ENCODE data around the gene BACE2.
"Not testable (repeated sequence)": the region's sequence is repeated elsewhere in the genome, so short reads cannot be mapped to it uniquely, and the experiment has no call there.

The BACE2 gene

GRCh38 chr21:41249476-41249875, 81.5 kb downstream of the BACE2 start:
- 98 to 100% methylated on average over 3 to 11 of the region's 11 CpGs for WGBS, 2 experiments (ENCODE audit: insufficient coverage in 2 of 2)
- H3K27ac ChIP-seq (ENCODE audit: low read depth, low read length, severe bottlenecking): no peak overlapping the region

DNA sequence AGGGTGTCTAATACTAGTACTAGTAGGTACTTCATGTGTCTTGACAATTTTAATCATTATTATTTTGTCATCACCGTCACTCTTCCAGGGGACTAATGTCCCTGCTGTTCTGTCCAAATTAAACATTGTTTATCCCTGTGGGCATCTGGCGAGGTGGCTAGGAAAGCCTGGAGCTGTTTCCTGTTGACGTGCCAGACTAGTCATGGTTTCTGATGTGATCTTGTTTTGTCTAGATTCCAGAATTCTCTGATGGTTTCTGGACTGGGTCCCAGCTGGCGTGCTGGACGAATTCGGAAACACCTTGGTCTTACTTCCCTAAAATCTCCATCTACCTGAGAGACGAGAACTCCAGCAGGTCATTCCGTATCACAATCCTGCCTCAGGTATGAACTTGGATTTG, 82.6 kb downstream of the BACE2 start:
- 86 to 87% methylated on average over 5 of the region's 8 CpGs for WGBS, 2 experiments (ENCODE audit: insufficient coverage in 2 of 2)
- H3K9me3 ChIP-seq (ENCODE audit: control insufficient read depth, low read length): peaks cover 10% of the 10 kb centered on the region
- no peak overlapping the region for H3K27ac ChIP-seq (ENCODE audit: low read depth, low read length, severe bottlenecking)
- H3K4me3 ChIP-seq (ENCODE audit: extremely low read depth, insufficient read depth, low read length, poor library complexity, severe bottlenecking): no peak overlapping the region
- peaks cover 6% of the 10 kb centered on the region for H3K4me1 ChIP-seq (ENCODE audit: control insufficient read depth, insufficient read depth, low read length, poor library complexity, severe bottlenecking)
- H3K36me3 ChIP-seq (ENCODE audit: control insufficient read depth, insufficient read depth, low read length): no peaks in the 10 kb centered on the region

More at GRCh38 chr21:41249476-41249875, 81.5 kb downstream of the BACE2 start:
- no peak overlapping the region for H3K4me3 ChIP-seq (ENCODE audit: extremely low read depth, insufficient read depth, low read length, poor library complexity, severe bottlenecking)
- H3K9me3 ChIP-seq (ENCODE audit: control insufficient read depth, low read length): peaks cover 8% of the 10 kb centered on the region
- H3K36me3 ChIP-seq (ENCODE audit: control insufficient read depth, insufficient read depth, low read length): no peaks in the 10 kb centered on the region
- H3K4me1 ChIP-seq (ENCODE audit: control insufficient read depth, insufficient read depth, low read length, poor library complexity, severe bottlenecking): peaks cover 6% of the 10 kb centered on the region

DNA sequence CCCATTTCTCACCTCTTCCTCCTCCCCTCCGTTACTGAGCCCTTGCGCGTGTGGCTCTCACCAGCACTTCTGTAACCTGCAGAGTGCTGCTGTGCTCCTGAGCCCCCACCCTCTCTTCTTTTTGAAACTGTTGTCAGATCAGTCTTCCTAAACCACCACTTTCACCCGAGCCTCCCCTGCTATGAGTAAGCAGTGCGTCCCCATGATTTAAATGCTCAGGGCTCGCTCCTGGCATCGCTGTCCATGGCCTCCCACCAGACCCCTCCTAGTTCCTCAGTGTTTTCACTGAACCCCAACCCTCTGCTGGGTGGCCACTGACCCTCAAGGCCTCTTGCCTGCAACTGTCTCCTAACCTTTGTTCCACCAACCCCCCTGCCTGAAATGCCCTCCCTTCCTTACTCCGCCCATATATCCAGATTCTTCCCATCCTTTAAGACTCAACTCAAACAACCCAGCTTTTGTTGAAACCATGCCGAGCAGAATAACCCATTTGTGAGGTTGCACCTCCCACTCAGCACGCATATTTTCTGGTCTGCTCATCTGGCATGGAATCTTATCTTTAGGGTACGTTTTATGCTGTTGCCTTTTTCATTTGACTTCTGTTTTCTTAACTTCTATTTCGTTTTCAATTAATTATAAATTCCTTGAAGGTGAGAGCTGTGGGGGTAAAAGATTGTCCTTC, 84.1 kb downstream of the BACE2 start:
- Histone ChIP-seq H3K4me1 (ENCODE audit: control insufficient read depth, insufficient read depth, low read length, poor library complexity, severe bottlenecking) (peaks cover 6% of the 10 kb centered on the region), H3K27ac (ENCODE audit: low read depth, low read length, severe bottlenecking) (no peak overlapping the region), H3K36me3 (ENCODE audit: control insufficient read depth, insufficient read depth, low read length) (no peaks in the 10 kb centered on the region), H3K9me3 (ENCODE audit: control insufficient read depth, low read length) (peaks cover 10% of the 10 kb centered on the region), H3K4me3 (ENCODE audit: extremely low read depth, insufficient read depth, low read length, poor library complexity, severe bottlenecking) (no peak overlapping the region)
- WGBS, 2 experiments (ENCODE audit: insufficient coverage in 2 of 2): 77 to 83% methylated on average over 9 to 11 of the region's 12 CpGs

DNA sequence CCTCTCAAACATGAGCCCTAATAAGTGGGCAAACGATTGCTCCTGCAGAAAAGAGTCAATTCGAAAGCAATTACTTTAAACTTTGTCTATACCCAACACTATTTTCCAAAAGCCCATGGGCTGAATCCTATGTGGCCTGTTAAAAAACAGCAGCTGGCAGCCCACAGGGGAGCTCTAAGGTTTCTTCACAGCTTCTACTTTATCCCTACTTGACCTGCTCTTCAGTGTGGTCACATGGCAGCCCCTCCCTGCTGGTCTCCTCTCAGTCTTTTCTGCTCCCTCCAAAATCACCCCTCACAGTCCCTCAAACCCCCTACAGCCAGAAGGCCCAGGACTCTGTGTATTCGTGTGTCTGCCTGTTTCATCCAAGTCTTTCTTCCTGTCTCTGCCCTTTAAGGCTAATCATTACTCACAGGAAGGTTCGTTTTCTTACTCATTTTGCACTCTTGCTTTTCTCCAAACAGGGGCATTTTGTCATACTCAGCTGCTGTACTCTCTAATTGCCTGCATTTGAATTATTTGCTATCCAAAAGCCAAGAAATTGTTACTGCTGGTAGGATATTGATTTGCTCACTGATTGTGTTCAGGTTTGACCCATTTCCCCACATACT, 86.2 kb downstream of the BACE2 start:
- WGBS, 2 experiments (ENCODE audit: insufficient coverage in 2 of 2): 64 to 68% methylated on average over 4 of the region's 4 CpGs

DNA sequence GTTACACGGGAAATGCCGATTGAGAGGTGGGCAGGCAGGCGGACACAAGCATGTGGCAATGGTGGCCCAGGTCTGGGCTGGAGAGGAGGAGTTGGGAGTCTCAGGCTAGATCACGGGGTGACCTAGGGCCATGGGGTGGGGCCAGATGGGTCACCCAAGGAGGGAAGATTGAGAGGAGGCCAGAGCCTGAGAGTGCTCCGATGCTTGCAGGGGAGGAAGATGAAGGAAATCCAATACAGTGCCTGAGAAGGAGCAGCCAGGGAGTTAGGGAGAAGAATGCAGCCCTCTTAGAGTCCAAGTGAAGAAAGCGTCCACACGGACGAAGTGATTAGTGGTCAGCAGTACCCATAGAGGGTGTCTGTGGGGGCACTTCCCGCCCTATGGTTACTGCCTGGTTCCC, 87.2 kb downstream of the BACE2 start:
- Histone ChIP-seq H3K27ac (ENCODE audit: low read depth, low read length, severe bottlenecking) (no peak overlapping the region), H3K36me3 (ENCODE audit: control insufficient read depth, insufficient read depth, low read length) (no peaks in the 10 kb centered on the region), H3K4me1 (ENCODE audit: control insufficient read depth, insufficient read depth, low read length, poor library complexity, severe bottlenecking) (peaks cover 6% of the 10 kb centered on the region), H3K4me3 (ENCODE audit: extremely low read depth, insufficient read depth, low read length, poor library complexity, severe bottlenecking) (no peak overlapping the region), H3K9me3 (ENCODE audit: control insufficient read depth, low read length) (peaks cover 10% of the 10 kb centered on the region)
- 87 to 96% methylated on average over 8 to 9 of the region's 9 CpGs for whole genome bisulfite sequencing, 2 experiments (ENCODE audit: insufficient coverage in 2 of 2)

More for the DNA sequence above, 86.2 kb downstream of the BACE2 start:
- no peak overlapping the region for H3K27ac ChIP-seq (ENCODE audit: low read depth, low read length, severe bottlenecking)
- H3K4me1 ChIP-seq (ENCODE audit: control insufficient read depth, insufficient read depth, low read length, poor library complexity, severe bottlenecking): peaks cover 6% of the 10 kb centered on the region
- H3K9me3 ChIP-seq (ENCODE audit: control insufficient read depth, low read length): peaks cover 10% of the 10 kb centered on the region
- H3K4me3 ChIP-seq (ENCODE audit: extremely low read depth, insufficient read depth, low read length, poor library complexity, severe bottlenecking): no peak overlapping the region
- no peaks in the 10 kb centered on the region for H3K36me3 ChIP-seq (ENCODE audit: control insufficient read depth, insufficient read depth, low read length)

DNA sequence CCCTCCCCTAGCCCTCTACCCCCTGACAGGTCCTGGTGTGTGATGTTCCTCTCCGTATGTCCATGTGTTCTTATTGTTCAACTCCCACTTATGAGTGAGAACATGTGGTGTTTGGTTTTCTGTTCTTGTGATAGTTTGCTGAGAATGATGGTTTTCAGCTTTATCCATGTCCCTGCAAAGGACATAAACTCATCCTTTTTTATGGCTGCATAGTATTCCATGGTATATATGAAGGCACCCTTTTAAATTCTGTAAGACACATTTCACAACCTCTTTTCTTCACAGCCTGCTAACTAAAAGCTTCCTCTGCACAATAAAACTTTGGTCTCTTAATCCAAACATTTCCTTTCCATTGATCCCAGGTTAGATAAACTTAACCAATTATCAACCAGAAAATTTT, 88.3 kb downstream of the BACE2 start:
- H3K4me1 ChIP-seq (ENCODE audit: control insufficient read depth, insufficient read depth, low read length, poor library complexity, severe bottlenecking); H3K9me3 ChIP-seq (ENCODE audit: control insufficient read depth, low read length); H3K4me3 ChIP-seq (ENCODE audit: extremely low read depth, insufficient read depth, low read length, poor library complexity, severe bottlenecking); H3K36me3 ChIP-seq (ENCODE audit: control insufficient read depth, insufficient read depth, low read length); H3K27ac ChIP-seq (ENCODE audit: low read depth, low read length, severe bottlenecking): not testable (repeated sequence)
- no CpG with 5 or more reads among the region's 1 CpG for WGBS, 2 experiments (ENCODE audit: insufficient coverage in 2 of 2)

- H3K36me3 ChIP-seq (ENCODE audit: control insufficient read depth, insufficient read depth, low read length): no peaks in the 10 kb centered on the region
- H3K4me1 ChIP-seq (ENCODE audit: control insufficient read depth, insufficient read depth, low read length, poor library complexity, severe bottlenecking): peaks cover 3% of the 10 kb centered on the region
- H3K4me3 ChIP-seq (ENCODE audit: extremely low read depth, insufficient read depth, low read length, poor library complexity, severe bottlenecking): no peak overlapping the region
- H3K9me3 ChIP-seq (ENCODE audit: control insufficient read depth, low read length): peaks cover 10% of the 10 kb centered on the region
- no peak overlapping the region for H3K27ac ChIP-seq (ENCODE audit: low read depth, low read length, severe bottlenecking)
- WGBS, 2 experiments (ENCODE audit: insufficient coverage in 2 of 2): 90 to 95% methylated on average over 16 to 17 of the region's 22 CpGs
Observed at GRCh38 chr21:41256771-41257702, 89.1 kb downstream of the BACE2 start.

GRCh38 chr21:41258617-41259016, 90.7 kb downstream of the BACE2 start:
- no peaks in the 10 kb centered on the region for H3K4me1 ChIP-seq (ENCODE audit: control insufficient read depth, insufficient read depth, low read length, poor library complexity, severe bottlenecking)
- H3K4me3 ChIP-seq (ENCODE audit: extremely low read depth, insufficient read depth, low read length, poor library complexity, severe bottlenecking): no peak overlapping the region
- H3K36me3 ChIP-seq (ENCODE audit: control insufficient read depth, insufficient read depth, low read length): no peaks in the 10 kb centered on the region
- peaks cover 10% of the 10 kb centered on the region for H3K9me3 ChIP-seq (ENCODE audit: control insufficient read depth, low read length)
- H3K27ac ChIP-seq (ENCODE audit: low read depth, low read length, severe bottlenecking): no peak overlapping the region
- no CpG with 5 or more reads among the region's 3 CpGs for WGBS, 2 experiments (ENCODE audit: insufficient coverage in 2 of 2)

DNA sequence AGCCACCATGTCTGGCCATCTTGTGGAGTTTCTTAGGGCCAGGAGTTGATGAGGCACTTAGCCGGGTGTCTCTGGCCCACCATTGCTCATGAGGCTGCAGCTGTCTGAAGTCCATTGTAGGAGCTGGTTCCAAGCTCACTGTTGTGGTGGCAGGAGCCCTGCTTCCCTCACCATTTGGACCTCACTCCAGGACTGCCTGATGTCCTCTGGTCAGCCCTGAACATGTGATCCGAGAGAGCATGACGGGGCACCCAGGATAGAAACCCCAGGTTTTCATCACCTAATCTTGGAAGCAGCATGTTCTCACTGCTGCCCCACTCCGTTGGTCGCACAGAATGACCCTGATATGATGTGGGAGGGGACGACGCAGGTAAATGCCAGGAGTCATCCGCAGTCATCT, 92.5 kb downstream of the BACE2 start:
- H3K4me3 ChIP-seq (ENCODE audit: extremely low read depth, insufficient read depth, low read length, poor library complexity, severe bottlenecking): no peak overlapping the region
- 87 to 90% methylated on average over 5 of the region's 8 CpGs for WGBS, 2 experiments (ENCODE audit: insufficient coverage in 2 of 2)
- no peaks in the 10 kb centered on the region for H3K4me1 ChIP-seq (ENCODE audit: control insufficient read depth, insufficient read depth, low read length, poor library complexity, severe bottlenecking)
- H3K27ac ChIP-seq (ENCODE audit: low read depth, low read length, severe bottlenecking): no peak overlapping the region
- H3K9me3 ChIP-seq (ENCODE audit: control insufficient read depth, low read length): no peaks in the 10 kb centered on the region
- H3K36me3 ChIP-seq (ENCODE audit: control insufficient read depth, insufficient read depth, low read length): no peaks in the 10 kb centered on the region

- WGBS, 2 experiments (ENCODE audit: insufficient coverage in 2 of 2): no CpG with 5 or more reads among the region's 2 CpGs
- Histone ChIP-seq H3K27ac (ENCODE audit: low read depth, low read length, severe bottlenecking) (no peak overlapping the region), H3K4me1 (ENCODE audit: control insufficient read depth, insufficient read depth, low read length, poor library complexity, severe bottlenecking) (no peaks in the 10 kb centered on the region), H3K9me3 (ENCODE audit: control insufficient read depth, low read length) (peaks cover 4% of the 10 kb centered on the region), H3K4me3 (ENCODE audit: extremely low read depth, insufficient read depth, low read length, poor library complexity, severe bottlenecking) (no peak overlapping the region), H3K36me3 (ENCODE audit: control insufficient read depth, insufficient read depth, low read length) (no peaks in the 10 kb centered on the region)
Observed at GRCh38 chr21:41267346-41267745, 99.4 kb downstream of the BACE2 start.
